ENCODE data around the gene PLAGL1.
"Not testable (repeated sequence)": the region's sequence is repeated elsewhere in the genome, so short reads cannot be mapped to it uniquely, and the experiment has no call there.

PLAGL1 gene

GRCh38 chr6:143936778-143937667, 71.0 kb downstream of the PLAGL1 start:
- DNase-seq, result no peak

GRCh38 chr6:143936347-143936746, 71.7 kb downstream of the PLAGL1 start:
- DNase-seq, result no peak

GRCh38 chr6:143934867-143935266, 73.2 kb downstream of the PLAGL1 start:
- DNase-seq, result no peak

GRCh38 chr6:143934331-143934730, 73.7 kb downstream of the PLAGL1 start:
- DNase-seq, result no peak

GRCh38 chr6:143929975-143930374, 78.1 kb downstream of the PLAGL1 start:
- DNase-seq, result no peak

GRCh38 chr6:143928853-143929252, 79.2 kb downstream of the PLAGL1 start:
- DNase-seq, result no peak

GRCh38 chr6:143917026-143917425, 91.0 kb downstream of the PLAGL1 start:
- DNase-seq, result not testable (repeated sequence)

- DNase-seq, result no peak
These were observed 95.4 kb downstream of the PLAGL1 start for GRCh38 chr6:143912671-143913070.

- no peak for DNase-seq
These were observed 97.0 kb downstream of the PLAGL1 start for GRCh38 chr6:143911028-143911427.

- no peak for DNase-seq
These were observed 105.2 kb downstream of the PLAGL1 start for GRCh38 chr6:143902827-143903226.

- DNase-seq, result peak in 1 of 5 donors; percentile 10
These were observed 105.9 kb downstream of the PLAGL1 start for GRCh38 chr6:143901885-143902750.

GRCh38 chr6:143900358-143900757, 107.7 kb downstream of the PLAGL1 start:
- no peak for DNase-seq

GRCh38 chr6:143896126-143896860, 111.8 kb downstream of the PLAGL1 start:
- DNase-seq, result no peak

GRCh38 chr6:143894655-143895054, 113.4 kb downstream of the PLAGL1 start:
- DNase-seq, result no peak

Measured in T-helper 1 cell (primary cell).